Neuronal stem cell (in vitro differentiated cells): ENCODE results near the gene DGKD.

Experiments used
- DNase-seq: peaks from one replicate; pipeline ENCODE4 v3.0.0-alpha.2; 2013; ENCODE audit warnings: low spot score
- H2AFZ ChIP-seq: one replicate; pipeline ENCODE4 v1.6.1; 2013; ENCODE audit warnings: mild to moderate bottlenecking, low read length, inconsistent platforms
- H2AK5ac ChIP-seq: 2 replicates; pipeline ENCODE4 v1.6.1; 2013; ENCODE audit warnings: low read depth, mild to moderate bottlenecking, inconsistent platforms, low read length, moderate library complexity, mixed read lengths
- H2BK120ac ChIP-seq: 2 replicates; pipeline ENCODE4 v1.6.1; 2013; ENCODE audit warnings: low read depth, mild to moderate bottlenecking, inconsistent platforms, low read length, moderate library complexity, mixed read lengths
- H2BK12ac ChIP-seq: one replicate; pipeline ENCODE4 v1.6.1; 2013; ENCODE audit warnings: low read length, inconsistent platforms
- H2BK15ac ChIP-seq: 2 replicates; pipeline ENCODE4 v1.6.1; 2013; ENCODE audit warnings: mild to moderate bottlenecking, low read length, inconsistent platforms, mixed read lengths
- H2BK5ac ChIP-seq: one replicate; pipeline ENCODE4 v1.6.1; 2013; ENCODE audit warnings: inconsistent platforms, mild to moderate bottlenecking, low read length, moderate library complexity
- H3K14ac ChIP-seq: one replicate; pipeline ENCODE4 v1.6.1; 2013; ENCODE audit warnings: low read length, inconsistent platforms
- H3K18ac ChIP-seq: 2 replicates; pipeline ENCODE4 v1.6.1; 2013; ENCODE audit warnings: low read length, inconsistent platforms
- H3K23ac ChIP-seq: 2 replicates; pipeline ENCODE4 v1.6.1; 2013; ENCODE audit warnings: low read depth, mild to moderate bottlenecking, mixed read lengths, low read length, inconsistent platforms; ENCODE audit not compliant: poor library complexity
- H3K27ac ChIP-seq: replicated peaks from 3 replicates; pipeline ENCODE4 v1.5.1; 2013; ENCODE audit warnings: low read length, inconsistent platforms
- H3K27me3 ChIP-seq, 3 experiments: 2 replicates each; pipeline ENCODE4 v1.6.1; 2013; ENCODE audit warnings: low read length in 3 of 3, mild to moderate bottlenecking in 2 of 3, inconsistent platforms in 1 of 3, low read depth in 1 of 3, mixed read lengths in 1 of 3, moderate library complexity in 1 of 3; ENCODE audit not compliant: control insufficient read depth in 3 of 3, insufficient read depth in 3 of 3
- H3K36me3 ChIP-seq, 2 donors: replicated peaks in 1 of 2; 2 replicates each; pipeline ENCODE4 v1.6.1; 2013; ENCODE audit warnings: low read length in 2 of 2; ENCODE audit not compliant: control insufficient read depth in 2 of 2, insufficient read depth in 2 of 2
- H3K4ac ChIP-seq: 2 replicates; pipeline ENCODE4 v1.6.1; 2013; ENCODE audit warnings: inconsistent platforms, mild to moderate bottlenecking, low read length, moderate library complexity
- H3K4me1 ChIP-seq, 2 donors: 1 replicate in 1 of 2; 2 replicates in 1 of 2; pipeline ENCODE4 v1.6.1; 2013; ENCODE audit warnings: low read length in 2 of 2, low read depth in 1 of 2; ENCODE audit not compliant: control insufficient read depth in 2 of 2, insufficient read depth in 1 of 2
- H3K4me2 ChIP-seq: one replicate; pipeline ENCODE4 v1.6.1; 2013; ENCODE audit warnings: mild to moderate bottlenecking, low read length, inconsistent platforms; ENCODE audit not compliant: insufficient read depth, poor library complexity, severe bottlenecking
- H3K4me3 ChIP-seq, 2 donors: 2 replicates each; pipeline ENCODE4 v1.5.1; 2013; ENCODE audit warnings: low read length in 2 of 2, mild to moderate bottlenecking in 2 of 2, inconsistent platforms in 1 of 2, moderate library complexity in 1 of 2
- H3K79me1 ChIP-seq: one replicate; pipeline ENCODE4 v1.6.1; 2013; ENCODE audit warnings: low read depth, mild to moderate bottlenecking, inconsistent platforms, low read length, moderate library complexity
- H3K9ac ChIP-seq: one replicate; pipeline ENCODE4 v1.6.1; 2013; ENCODE audit warnings: mild to moderate bottlenecking, low read depth, low read length, inconsistent platforms; ENCODE audit not compliant: poor library complexity
- H3K9me3 ChIP-seq, 2 donors: replicated peaks in 1 of 2; 2 replicates each; pipeline versions ENCODE3 to v1.6.1; 2013; ENCODE audit warnings: low read length in 2 of 2, mild to moderate bottlenecking in 2 of 2, inconsistent platforms in 1 of 2, low read depth in 1 of 2, mixed read lengths in 1 of 2, moderate library complexity in 1 of 2; ENCODE audit not compliant: control insufficient read depth in 2 of 2, insufficient read depth in 1 of 2
- H4K8ac ChIP-seq: one replicate; pipeline ENCODE4 v1.6.1; 2013; ENCODE audit warnings: low read depth, mild to moderate bottlenecking, inconsistent platforms, low read length, moderate library complexity
- H4K91ac ChIP-seq: one replicate; pipeline ENCODE4 v1.6.1; 2013; ENCODE audit warnings: low read length, low read depth, mild to moderate bottlenecking, inconsistent platforms; ENCODE audit not compliant: poor library complexity
- WGBS, 2 donors: extraction: QIAGEN DNeasy Blood & Tissue Kit; methylation state at CpG; one replicate each; pipeline ENCODE4 v1.1.7; 2013; ENCODE audit warnings: missing lambda C conversion rate in 2 of 2, mixed read lengths in 1 of 2; ENCODE audit not compliant: insufficient read length in 2 of 2, insufficient replicate concordance in 1 of 2; ENCODE audit errors: extremely low coverage in 2 of 2; 5-methylcytosine and 5-hydroxymethylcytosine counted together

The DGKD gene

DNA sequence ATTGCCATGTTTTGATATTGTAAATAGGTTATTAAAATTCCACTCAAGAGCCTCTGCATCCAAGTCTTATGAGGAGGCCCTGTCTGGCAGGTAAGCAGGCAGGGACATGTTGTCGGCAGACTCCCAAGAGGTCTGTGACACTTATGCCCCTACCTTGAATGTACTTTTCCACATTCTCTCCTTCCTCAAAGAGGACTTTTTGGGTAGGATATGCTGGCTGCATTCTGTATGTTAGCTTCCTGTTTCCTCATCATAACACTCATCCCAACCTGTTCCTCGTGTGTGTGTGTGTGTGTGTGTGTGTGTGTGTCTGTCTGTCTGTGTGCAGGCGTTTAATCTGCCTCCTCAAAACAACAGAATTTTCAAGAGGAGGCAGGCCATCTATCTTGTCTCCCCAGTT lies 137.0 kb downstream of the DGKD start:
- H3K27ac ChIP-seq, result no peak overlapping the region
- no peak overlapping the region for H2BK15ac ChIP-seq
- H2BK12ac ChIP-seq, result no peak overlapping the region
- no peak for DNase-seq
- no peak overlapping the region for H3K4me2 ChIP-seq
- no peak overlapping the region for H2BK120ac ChIP-seq
- H3K4me1 ChIP-seq, result no peaks in the 10 kb centered on the region
- no peak overlapping the region for H4K8ac ChIP-seq
- H3K23ac ChIP-seq, result no peak overlapping the region
- H3K14ac ChIP-seq, result no peak overlapping the region
- no peaks in the 10 kb centered on the region for H3K9me3 ChIP-seq
- no CpG with 5 or more reads among the region's 3 CpGs for WGBS, 2 donors
- H2BK5ac ChIP-seq, result no peak overlapping the region
- H2AFZ ChIP-seq, result no peak overlapping the region
- H3K4ac ChIP-seq, result no peak overlapping the region
- no peak overlapping the region for H2AK5ac ChIP-seq
- H4K91ac ChIP-seq, result no peak overlapping the region
- no peak overlapping the region for H3K18ac ChIP-seq
- peaks cover 0 to 62% of the 10 kb centered on the region in 2 donors for H3K36me3 ChIP-seq
- H3K9ac ChIP-seq, result no peak overlapping the region
- no peaks in the 10 kb centered on the region for H3K27me3 ChIP-seq
- H3K79me1 ChIP-seq, result no peaks in the 10 kb centered on the region
- no peak overlapping the region for H3K4me3 ChIP-seq

GRCh38 chr2:233492078-233492477 lies 137.8 kb downstream of the DGKD start:
- no peak overlapping the region for H3K14ac ChIP-seq
- H3K4me1 ChIP-seq, result no peaks in the 10 kb centered on the region
- H3K27me3 ChIP-seq, result no peaks in the 10 kb centered on the region
- no peak for DNase-seq
- WGBS, 2 donors, result no CpG with 5 or more reads among the region's 4 CpGs
- no peaks in the 10 kb centered on the region for H3K79me1 ChIP-seq
- no peak overlapping the region for H3K4me3 ChIP-seq
- no peak overlapping the region for H3K18ac ChIP-seq
- no peak overlapping the region for H2BK15ac ChIP-seq
- peaks cover 0 to 69% of the 10 kb centered on the region in 2 donors for H3K36me3 ChIP-seq
- no peak overlapping the region for H2BK12ac ChIP-seq
- no peak overlapping the region for H2AK5ac ChIP-seq
- no peak overlapping the region for H2AFZ ChIP-seq
- no peaks in the 10 kb centered on the region for H3K9me3 ChIP-seq
- H4K8ac ChIP-seq, result no peak overlapping the region
- H2BK120ac ChIP-seq, result no peak overlapping the region
- H3K23ac ChIP-seq, result no peak overlapping the region
- H2BK5ac ChIP-seq, result no peak overlapping the region
- no peak overlapping the region for H3K27ac ChIP-seq
- no peak overlapping the region for H3K4ac ChIP-seq
- no peak overlapping the region for H4K91ac ChIP-seq
- H3K9ac ChIP-seq, result no peak overlapping the region
- no peak overlapping the region for H3K4me2 ChIP-seq

GRCh38 chr2:233492751-233493150 lies 138.5 kb downstream of the DGKD start:
- Histone ChIP-seq H3K9me3 (no peaks in the 10 kb centered on the region), H2BK120ac (no peak overlapping the region), H2BK5ac (no peak overlapping the region), H3K4me3 (no peak overlapping the region), H3K4me1 (no peaks in the 10 kb centered on the region), H4K8ac (no peak overlapping the region), H3K27ac (no peak overlapping the region), H3K36me3 (peaks cover 0 to 71% of the 10 kb centered on the region in 2 donors), H3K79me1 (no peaks in the 10 kb centered on the region), H2BK12ac (no peak overlapping the region), H3K4ac (no peak overlapping the region), H3K14ac (no peak overlapping the region), H2AK5ac (no peak overlapping the region), H2BK15ac (no peak overlapping the region), H3K27me3 (no peaks in the 10 kb centered on the region), H3K9ac (no peak overlapping the region), H3K18ac (no peak overlapping the region), H4K91ac (no peak overlapping the region), H3K23ac (no peak overlapping the region), H3K4me2 (no peak overlapping the region), H2AFZ (no peak overlapping the region)
- no CpG with 5 or more reads among the region's 4 CpGs for WGBS, 2 donors
- no peak for DNase-seq

DNA sequence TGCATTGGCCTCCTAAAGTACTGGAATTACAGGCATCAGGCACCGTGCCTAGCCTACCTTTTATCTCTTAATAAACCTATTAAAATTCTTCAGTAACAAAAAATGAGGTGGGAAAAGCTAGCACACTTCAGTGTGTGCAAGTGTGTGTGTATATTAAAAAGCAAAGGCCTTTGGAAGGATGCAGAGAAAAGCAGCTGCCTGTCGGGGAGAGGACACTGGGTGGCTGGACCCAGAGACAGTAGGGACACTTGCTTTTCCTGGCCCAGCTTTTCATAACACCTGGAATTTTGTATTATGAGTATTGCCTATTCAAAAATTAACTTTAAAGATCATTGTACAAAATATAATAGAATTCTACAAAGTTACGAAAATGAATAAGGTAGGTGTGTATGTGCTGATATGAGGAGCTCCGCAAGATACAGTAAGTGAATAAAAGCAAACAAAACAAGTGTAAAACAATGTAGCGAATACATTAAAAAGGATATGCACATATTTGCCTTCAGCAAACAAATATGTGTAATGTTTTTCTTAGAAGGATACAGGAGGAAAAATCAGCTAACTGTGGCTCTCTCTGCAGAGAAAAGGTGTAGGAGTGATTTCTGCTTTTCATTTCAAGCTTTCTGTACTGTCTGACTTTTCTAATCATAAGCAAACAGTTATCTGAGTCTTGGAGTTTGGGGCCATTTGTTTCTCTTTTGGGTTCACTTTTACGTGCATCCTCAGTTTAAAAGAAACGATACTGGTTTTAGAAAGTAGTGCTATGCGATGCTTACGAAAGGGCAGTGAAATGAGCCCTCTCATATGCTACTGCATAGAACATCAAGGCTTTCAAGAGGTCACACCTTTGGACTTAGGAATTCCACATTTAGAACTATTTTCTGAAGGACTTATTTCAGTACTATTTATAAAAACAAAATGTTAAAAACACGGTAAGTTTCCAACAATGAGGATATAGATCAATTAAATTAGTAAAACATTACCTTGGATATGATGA lies 141.5 kb downstream of the DGKD start:
- peaks cover 0 to 66% of the 10 kb centered on the region in 2 donors for H3K36me3 ChIP-seq
- no peak overlapping the region for H3K4ac ChIP-seq
- H3K4me3 ChIP-seq, result no peak overlapping the region
- no peak overlapping the region for H2BK120ac ChIP-seq
- H3K9ac ChIP-seq, result no peak overlapping the region
- no peaks in the 10 kb centered on the region for H3K9me3 ChIP-seq
- DNase-seq, result no peak
- H2AFZ ChIP-seq, result no peak overlapping the region
- no peak overlapping the region for H2BK15ac ChIP-seq
- H3K14ac ChIP-seq, result no peak overlapping the region
- H2BK5ac ChIP-seq, result no peak overlapping the region
- no CpG with 5 or more reads among the region's 10 CpGs for WGBS, 2 donors
- H2AK5ac ChIP-seq, result no peak overlapping the region
- H4K8ac ChIP-seq, result no peak overlapping the region
- H3K18ac ChIP-seq, result no peak overlapping the region
- no peaks in the 10 kb centered on the region for H3K27me3 ChIP-seq
- no peak overlapping the region for H3K4me2 ChIP-seq
- H3K4me1 ChIP-seq, result no peaks in the 10 kb centered on the region
- no peak overlapping the region for H4K91ac ChIP-seq
- no peaks in the 10 kb centered on the region for H3K79me1 ChIP-seq
- no peak overlapping the region for H3K27ac ChIP-seq
- no peak overlapping the region for H2BK12ac ChIP-seq
- H3K23ac ChIP-seq, result no peak overlapping the region
